ENCODE measurements around the gene PCCA.

GRCh38 chr13:100513987-100514670, 425.2 kb downstream of the PCCA start:
- no peak for TF ChIP-seq POLR2AphosphoS5 (IDR thresholded peaks at IDR 0.05)
- TF ChIP-seq CTCF (IDR thresholded peaks at IDR 0.05) = peak in 1 of 2 donors; percentile 3

Data from suprapubic skin (tissue), 3 donors.